Esophagus muscularis mucosa (tissue), 3 donors: ENCODE results near the gene NPBWR2.

Source experiments
- POLR2AphosphoS5 ChIP-seq, 2 donors: sonication (generic); formaldehyde crosslinking; IDR thresholded peaks; one replicate each; pipeline ENCODE4 v1.6.1; 2017; ENCODE audit warnings: antibody characterized with exemption in 2 of 2
- TF ChIP-seq, protein P1 (sequence below), 3 experiments: fragments of 200-600 bp in 2 of 3; fragments of 450-650 bp in 1 of 3; sonication (generic) in 2 of 3; IDR thresholded peaks; one replicate each; pipeline ENCODE4 v1.5.1; 2017 to 2019; ENCODE audit warnings: antibody characterized with exemption in 3 of 3, mild to moderate bottlenecking in 2 of 3, moderate library complexity in 1 of 3

GRCh38 chr20:64084685-64085152 is 22.6 kb downstream of the NPBWR2 start:
- no peak for TF ChIP-seq POLR2AphosphoS5 (IDR thresholded peaks at IDR 0.05)
- TF ChIP-seq, protein P1, sequence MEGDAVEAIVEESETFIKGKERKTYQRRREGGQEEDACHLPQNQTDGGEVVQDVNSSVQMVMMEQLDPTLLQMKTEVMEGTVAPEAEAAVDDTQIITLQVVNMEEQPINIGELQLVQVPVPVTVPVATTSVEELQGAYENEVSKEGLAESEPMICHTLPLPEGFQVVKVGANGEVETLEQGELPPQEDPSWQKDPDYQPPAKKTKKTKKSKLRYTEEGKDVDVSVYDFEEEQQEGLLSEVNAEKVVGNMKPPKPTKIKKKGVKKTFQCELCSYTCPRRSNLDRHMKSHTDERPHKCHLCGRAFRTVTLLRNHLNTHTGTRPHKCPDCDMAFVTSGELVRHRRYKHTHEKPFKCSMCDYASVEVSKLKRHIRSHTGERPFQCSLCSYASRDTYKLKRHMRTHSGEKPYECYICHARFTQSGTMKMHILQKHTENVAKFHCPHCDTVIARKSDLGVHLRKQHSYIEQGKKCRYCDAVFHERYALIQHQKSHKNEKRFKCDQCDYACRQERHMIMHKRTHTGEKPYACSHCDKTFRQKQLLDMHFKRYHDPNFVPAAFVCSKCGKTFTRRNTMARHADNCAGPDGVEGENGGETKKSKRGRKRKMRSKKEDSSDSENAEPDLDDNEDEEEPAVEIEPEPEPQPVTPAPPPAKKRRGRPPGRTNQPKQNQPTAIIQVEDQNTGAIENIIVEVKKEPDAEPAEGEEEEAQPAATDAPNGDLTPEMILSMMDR (IDR thresholded peaks at IDR 0.05), result no peak
